Kidney (tissue), 14 donors: ENCODE results near the gene CHST10. TPM values are rescaled to one million over a fixed set of nuclear protein-coding genes. Genes with fewer than 3 reads are reported as not detected.

Experiments
- DNase-seq, 5 donors: peaks; one replicate each; pipeline ENCODE4 v3.0.0-alpha.2; 2013 to 2020
- FAIRE-seq: peaks from 2 replicates; lab custom pipeline; 2012; peaks lifted over from hg19 to GRCh38; lab: Jason Lieb, UNC
- H3K27ac ChIP-seq, 2 donors: one replicate each; pipeline ENCODE4 v1.7.0; 2013; ENCODE audit warnings: low read depth in 2 of 2, low read length in 2 of 2, inconsistent platforms in 1 of 2
- H3K27me3 ChIP-seq: one replicate; pipeline ENCODE4 v1.7.1; 2013; ENCODE audit warnings: low read length, inconsistent platforms; ENCODE audit not compliant: control insufficient read depth, insufficient read depth
- H3K36me3 ChIP-seq, 3 donors: one replicate each; pipeline versions ENCODE4 v1.7.0 to v1.7.1; 2013; ENCODE audit warnings: low read length in 3 of 3, control low read depth in 1 of 3, inconsistent platforms in 1 of 3; ENCODE audit not compliant: insufficient read depth in 3 of 3, control insufficient read depth in 2 of 3
- H3K4me1 ChIP-seq, 3 donors: one replicate each; pipeline versions ENCODE4 v1.7.0 to v1.7.1; 2013; ENCODE audit warnings: low read length in 3 of 3, inconsistent platforms in 1 of 3, low read depth in 1 of 3; ENCODE audit not compliant: control insufficient read depth in 2 of 3, insufficient read depth in 2 of 3
- H3K4me3 ChIP-seq, 3 donors: one replicate each; pipeline versions ENCODE4 v1.7.0 to v1.8.1; 2013; ENCODE audit warnings: low read length in 3 of 3, control low read depth in 1 of 3, inconsistent platforms in 1 of 3
- H3K9ac ChIP-seq, 3 donors: one replicate each; pipeline versions ENCODE4 v1.7.0 to v1.7.1; 2013; ENCODE audit warnings: low read length in 3 of 3, control low read depth in 1 of 3, inconsistent platforms in 1 of 3
- H3K9me3 ChIP-seq, 3 donors: one replicate each; pipeline versions ENCODE4 v1.7.0 to v1.7.1; 2013; ENCODE audit warnings: low read length in 3 of 3, control low read depth in 1 of 3, inconsistent platforms in 1 of 3; ENCODE audit not compliant: control insufficient read depth in 2 of 3, insufficient read depth in 1 of 3
- CTCF ChIP-seq: IDR thresholded peaks from 3 replicates; pipeline ENCODE4 v1.5.1; 2012; ENCODE audit warnings: mild to moderate bottlenecking, moderate library complexity, borderline replicate concordance; ENCODE audit not compliant: insufficient read depth; ENCODE audit errors: extremely low read depth
- intact Hi-C: fragments of 100-400 bp; cut with DNase I; formaldehyde crosslinking; loops from one replicate; pipeline ENCODE4 v1.11.1; 2022
- polyA plus RNA-seq: library from polyadenylated mRNA; stranded (reverse); fragments of 350-450 nt; fragmentation: Illumina TruSeq; extraction: RNeasy Lipid Tissue Mini Kit (QIAGEN cat#74804); gene quantifications from one replicate; pipeline ENCODE4 v1.2.3, GENCODE V29; 2014; ENCODE audit warnings: low read depth, low replicate concordance; ENCODE audit not compliant: insufficient read depth
- total RNA-seq: library from RNA; stranded (reverse); fragmentation: NEBNext Ultra II Directional; extraction: Animal tissue kit (Norgen Biotek cat#: 25700); gene quantifications from one replicate; pipeline ENCODE4 v1.2.1, GENCODE V29; 2021
- donor health status: control.
- donor health status: control.
- donor health status: control.
- donor health status: control.
- donor health status: control.
- donor health status: DM: yes; HTN: yes; CAD: no.
- donor health status: Normal renal cell carcinoma (clear cell type).

The CHST10 gene
- total and polyA plus RNA-seq, 2 donors from 2014 or later: 6.2 to 7.1 TPM

- Histone ChIP-seq H3K4me3 (no peak overlapping the region), H3K27ac (no peak overlapping the region), H3K9ac (no peak overlapping the region), H3K4me1 (no peaks in the 10 kb centered on the region), H3K36me3 (peaks cover 0 to 3% (median 2%) of the 10 kb centered on the region in 3 donors), H3K27me3 (no peaks in the 10 kb centered on the region), H3K9me3 (no peaks in the 10 kb centered on the region)
- DNase-seq (no peak), FAIRE-seq (no peak)
- TF ChIP-seq CTCF: no peak
- intact Hi-C loops: loop anchor here (10.0 kb wide), 1 partner anchor 123 kb away; no protein-coding TSS in a partner anchor
These were observed 19.5 kb downstream of the CHST10 start for GRCh38 chr2:100397976-100398375.

- no peak overlapping the region for H3K27ac ChIP-seq
- peaks cover 0 to 3% (median 2%) of the 10 kb centered on the region in 3 donors for H3K36me3 ChIP-seq
- DNase-seq (no peak), FAIRE-seq (no peak)
- no peaks in the 10 kb centered on the region for H3K4me1 ChIP-seq
- no peak overlapping the region for H3K9ac ChIP-seq
- TF ChIP-seq CTCF: no peak
- intact Hi-C loops: loop anchor here (10.0 kb wide), 1 partner anchor 122 kb away; no protein-coding TSS in a partner anchor
- H3K27me3 ChIP-seq: no peaks in the 10 kb centered on the region
- no peaks in the 10 kb centered on the region for H3K9me3 ChIP-seq
- no peak overlapping the region for H3K4me3 ChIP-seq
These were observed 20.2 kb downstream of the CHST10 start for GRCh38 chr2:100397118-100397860.

GRCh38 chr2:100396483-100396882, 21.0 kb downstream of the CHST10 start:
- no peak for DNase-seq
- no peaks in the 10 kb centered on the region for H3K27me3 ChIP-seq
- intact Hi-C loops: loop anchor here (10.0 kb wide), 1 partner anchor 122 kb away; no protein-coding TSS in a partner anchor
- no peak for FAIRE-seq
- H3K9ac ChIP-seq: no peak overlapping the region
- H3K4me1 ChIP-seq: no peaks in the 10 kb centered on the region
- peaks cover 0 to 2% (median 0%) of the 10 kb centered on the region in 3 donors for H3K36me3 ChIP-seq
- TF ChIP-seq CTCF: no peak
- H3K27ac ChIP-seq: no peak overlapping the region
- H3K4me3 ChIP-seq: no peak overlapping the region
- H3K9me3 ChIP-seq: no peaks in the 10 kb centered on the region
